Measurements from ENCODE around the gene UIMC1. TPM values are rescaled to one million over a fixed set of nuclear protein-coding genes. Genes with fewer than 3 reads are reported as not detected.

Gene UIMC1
- total and polyA plus RNA-seq, 2 donors (not counting 1 experiment from before 2014, with no cell fraction given), result 49.2 to 98.1 TPM

GRCh38 chr5:177036921-177037320 is 30.3 kb upstream of the UIMC1 start:
- TF ChIP-seq, protein P1, sequence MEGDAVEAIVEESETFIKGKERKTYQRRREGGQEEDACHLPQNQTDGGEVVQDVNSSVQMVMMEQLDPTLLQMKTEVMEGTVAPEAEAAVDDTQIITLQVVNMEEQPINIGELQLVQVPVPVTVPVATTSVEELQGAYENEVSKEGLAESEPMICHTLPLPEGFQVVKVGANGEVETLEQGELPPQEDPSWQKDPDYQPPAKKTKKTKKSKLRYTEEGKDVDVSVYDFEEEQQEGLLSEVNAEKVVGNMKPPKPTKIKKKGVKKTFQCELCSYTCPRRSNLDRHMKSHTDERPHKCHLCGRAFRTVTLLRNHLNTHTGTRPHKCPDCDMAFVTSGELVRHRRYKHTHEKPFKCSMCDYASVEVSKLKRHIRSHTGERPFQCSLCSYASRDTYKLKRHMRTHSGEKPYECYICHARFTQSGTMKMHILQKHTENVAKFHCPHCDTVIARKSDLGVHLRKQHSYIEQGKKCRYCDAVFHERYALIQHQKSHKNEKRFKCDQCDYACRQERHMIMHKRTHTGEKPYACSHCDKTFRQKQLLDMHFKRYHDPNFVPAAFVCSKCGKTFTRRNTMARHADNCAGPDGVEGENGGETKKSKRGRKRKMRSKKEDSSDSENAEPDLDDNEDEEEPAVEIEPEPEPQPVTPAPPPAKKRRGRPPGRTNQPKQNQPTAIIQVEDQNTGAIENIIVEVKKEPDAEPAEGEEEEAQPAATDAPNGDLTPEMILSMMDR (IDR thresholded peaks at IDR 0.05), result no peak
- no peak for TF ChIP-seq EZH2 (IDR thresholded peaks at IDR 0.05; ENCODE audit: borderline replicate concordance, insufficient read depth, low read depth, low read length, poor library complexity, severe bottlenecking)
- Histone ChIP-seq H3K27ac (ENCODE audit: low read length in 2 of 2) (no peak overlapping the region), H4K20me1 (ENCODE audit: control insufficient read depth, insufficient read depth, low read length, poor library complexity, severe bottlenecking) (peaks cover 19% of the 10 kb centered on the region), H2AFZ (ENCODE audit: insufficient read depth, low read depth, low read length, poor library complexity, severe bottlenecking) (no peak overlapping the region), H3K36me3 (replicated peaks in 1 of 2; ENCODE audit: control extremely low read depth in 1 of 2, control insufficient read depth in 1 of 2, extremely low read depth in 1 of 2, insufficient read depth in 2 of 2, low read length in 1 of 2) (peaks cover 1 to 27% of the 10 kb centered on the region in 2 experiments), H3K4me2 (replicated peaks; ENCODE audit: low read depth, low read length, poor library complexity, severe bottlenecking) (no peak overlapping the region), H3K4me3 (ENCODE audit: control extremely low read depth in 1 of 5, extremely low read depth in 1 of 5, insufficient read depth in 1 of 5, low read depth in 2 of 5, low read length in 4 of 5) (no peak overlapping the region), H3K9me3 (ENCODE audit: control extremely low read depth in 1 of 3, control insufficient read depth in 2 of 3, insufficient read depth in 1 of 3, low read length in 2 of 3) (no peaks in the 10 kb centered on the region), H3K4me1 (ENCODE audit: control insufficient read depth in 2 of 2, insufficient read depth in 2 of 2, low read length in 2 of 2) (peaks cover 2 to 4% of the 10 kb centered on the region in 2 donors), H3K79me2 (ENCODE audit: control insufficient read depth, insufficient read depth, low read length) (peaks cover 79% of the 10 kb centered on the region), H3K9ac (ENCODE audit: low read length) (no peak overlapping the region), H3K27me3 (replicated peaks in 1 of 4; ENCODE audit: control extremely low read depth in 1 of 4, control insufficient read depth in 3 of 4, insufficient read depth in 4 of 4, low read length in 3 of 4) (no peaks in the 10 kb centered on the region)
- Mint-ChIP-seq H3K27me3 (no peaks in the 10 kb centered on the region), H3K4me3 (no peak overlapping the region), H3K27ac (no peak overlapping the region), H3K4me1 (peaks cover 8% of the 10 kb centered on the region), H3K9me3 (ENCODE audit: insufficient read depth) (no peaks in the 10 kb centered on the region)
- 100% methylated on average over 4 of the region's 5 CpGs for WGBS (ENCODE audit: insufficient coverage)
- ATAC-seq (ENCODE audit: low read depth), result no peak
- DNase-seq, result no peak
- intact Hi-C loops (cut with micrococcal nuclease), result no loop called here
- ChIA-PET CTCF (interaction anchor here (0.6 kb wide), 1 partner anchor 10 kb away, joined by 4 read pairs; no protein-coding TSS in a partner anchor), POLR2A (no interaction called here)

DNA sequence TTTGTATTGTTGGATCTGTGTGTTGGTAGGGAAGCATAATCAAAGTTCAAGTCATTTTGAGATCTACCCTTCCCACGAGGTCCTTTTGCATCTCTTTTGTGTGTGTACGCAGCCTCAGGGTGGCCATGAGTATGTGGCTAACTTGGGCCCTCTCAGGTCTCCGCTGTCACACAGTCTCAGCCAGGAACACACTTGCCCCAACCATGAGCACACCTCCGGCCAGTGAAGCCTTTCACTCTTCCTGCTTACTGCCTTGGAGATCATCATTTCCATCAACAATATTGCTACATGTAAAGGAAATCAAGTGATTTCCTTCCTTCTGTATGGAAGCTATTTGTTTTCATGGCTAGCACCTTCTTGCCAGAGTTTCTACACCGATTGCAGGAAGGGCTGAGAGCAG is 29.9 kb upstream of the UIMC1 start:
- H3K27me3 ChIP-seq (replicated peaks in 1 of 4; ENCODE audit: control extremely low read depth in 1 of 4, control insufficient read depth in 3 of 4, insufficient read depth in 4 of 4, low read length in 3 of 4), result no peaks in the 10 kb centered on the region
- TF ChIP-seq EZH2 (IDR thresholded peaks at IDR 0.05; ENCODE audit: borderline replicate concordance, insufficient read depth, low read depth, low read length, poor library complexity, severe bottlenecking), result no peak
- TF ChIP-seq, protein P1 (IDR thresholded peaks at IDR 0.05), result no peak
- H3K27ac ChIP-seq (ENCODE audit: low read length in 2 of 2), result no peak overlapping the region
- no peak overlapping the region for H3K4me3 Mint-ChIP-seq
- peaks cover 2% of the 10 kb centered on the region for H3K9me3 Mint-ChIP-seq (ENCODE audit: insufficient read depth)
- CTCF ChIA-PET, result no interaction called here
- H3K4me1 ChIP-seq (ENCODE audit: control insufficient read depth in 2 of 2, insufficient read depth in 2 of 2, low read length in 2 of 2), result peaks cover 2 to 4% of the 10 kb centered on the region in 2 donors
- whole genome bisulfite sequencing (ENCODE audit: insufficient coverage), result 81% methylated on average over 3 of the region's 5 CpGs
- no peak overlapping the region for H2AFZ ChIP-seq (ENCODE audit: insufficient read depth, low read depth, low read length, poor library complexity, severe bottlenecking)
- H3K4me1 Mint-ChIP-seq, result peaks cover 8% of the 10 kb centered on the region
- H4K20me1 ChIP-seq (ENCODE audit: control insufficient read depth, insufficient read depth, low read length, poor library complexity, severe bottlenecking), result peaks cover 19% of the 10 kb centered on the region
- no peak overlapping the region for H3K9ac ChIP-seq (ENCODE audit: low read length)
- DNase-seq (no peak), ATAC-seq (ENCODE audit: low read depth) (no peak)
- H3K36me3 ChIP-seq (replicated peaks in 1 of 2; ENCODE audit: control extremely low read depth in 1 of 2, control insufficient read depth in 1 of 2, extremely low read depth in 1 of 2, insufficient read depth in 2 of 2, low read length in 1 of 2), result peaks cover 2 to 23% of the 10 kb centered on the region in 2 experiments
- H3K27me3 Mint-ChIP-seq, result no peaks in the 10 kb centered on the region
- intact Hi-C loops (cut with micrococcal nuclease), result no loop called here
- peaks cover 0 to 1% (median 0%) of the 10 kb centered on the region in 3 donors for H3K9me3 ChIP-seq (ENCODE audit: control extremely low read depth in 1 of 3, control insufficient read depth in 2 of 3, insufficient read depth in 1 of 3, low read length in 2 of 3)
- no peak overlapping the region for H3K4me2 ChIP-seq (replicated peaks; ENCODE audit: low read depth, low read length, poor library complexity, severe bottlenecking)
- H3K4me3 ChIP-seq (ENCODE audit: control extremely low read depth in 1 of 5, extremely low read depth in 1 of 5, insufficient read depth in 1 of 5, low read depth in 2 of 5, low read length in 4 of 5), result no peak overlapping the region
- peaks cover 80% of the 10 kb centered on the region for H3K79me2 ChIP-seq (ENCODE audit: control insufficient read depth, insufficient read depth, low read length)
- H3K27ac Mint-ChIP-seq, result no peak overlapping the region
- POLR2A ChIA-PET, result no interaction called here

All from B cell (primary cell).